Activated CD8-positive, alpha-beta memory T cell treated with anti-CD3 and anti-CD28 coated beads for 48 hours (primary cell): ENCODE measurements around the gene SH3D19.
"Not testable (repeated sequence)": the region's sequence is repeated elsewhere in the genome, so short reads cannot be mapped to it uniquely, and the experiment has no call there.

Experiments used
- DNase-seq, 3 experiments: peaks; one replicate each; pipeline ENCODE4 v3.0.0-alpha.2; 2020; ENCODE audit warnings: low read depth in 2 of 3, low spot score in 2 of 3

SH3D19 gene

DNA sequence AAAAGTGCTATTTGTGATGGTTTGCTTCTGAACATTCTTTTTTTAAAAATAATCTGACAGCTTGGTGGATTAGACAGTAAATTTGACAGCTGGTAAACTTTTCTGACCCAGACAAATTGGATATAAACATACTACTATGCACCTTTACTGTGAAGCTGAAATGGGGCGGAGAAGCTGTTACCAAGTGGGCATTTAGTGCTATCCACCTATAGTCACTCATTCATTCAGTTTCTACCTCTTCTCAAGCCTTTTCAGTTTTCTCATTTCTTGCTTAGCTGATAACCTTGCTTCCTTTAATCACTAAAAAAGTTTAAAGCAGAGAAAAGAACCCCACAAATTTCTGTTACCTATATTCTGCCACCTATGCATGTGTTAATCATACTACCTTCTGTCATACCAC, 220.8 kb downstream of the SH3D19 start:
- no peak for DNase-seq

DNA sequence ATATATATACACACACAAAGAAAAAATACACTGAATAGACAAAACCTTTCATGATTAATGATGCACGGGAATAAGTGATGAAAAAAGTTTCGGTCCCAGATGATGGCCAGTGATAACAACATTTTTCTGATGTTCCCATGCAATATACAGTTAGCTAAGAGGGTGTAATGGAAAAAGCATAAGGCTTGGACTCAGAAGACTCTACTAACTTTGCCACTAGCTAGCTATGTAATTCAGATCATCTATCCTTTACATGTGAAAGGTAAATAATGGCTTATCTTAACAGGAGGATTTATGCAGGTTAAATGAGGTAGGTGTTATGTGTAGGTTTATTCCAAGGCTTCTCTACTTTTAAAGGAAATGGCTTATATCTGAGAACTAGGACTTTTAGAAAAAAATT, 221.6 kb downstream of the SH3D19 start:
- DNase-seq, result no peak

DNA sequence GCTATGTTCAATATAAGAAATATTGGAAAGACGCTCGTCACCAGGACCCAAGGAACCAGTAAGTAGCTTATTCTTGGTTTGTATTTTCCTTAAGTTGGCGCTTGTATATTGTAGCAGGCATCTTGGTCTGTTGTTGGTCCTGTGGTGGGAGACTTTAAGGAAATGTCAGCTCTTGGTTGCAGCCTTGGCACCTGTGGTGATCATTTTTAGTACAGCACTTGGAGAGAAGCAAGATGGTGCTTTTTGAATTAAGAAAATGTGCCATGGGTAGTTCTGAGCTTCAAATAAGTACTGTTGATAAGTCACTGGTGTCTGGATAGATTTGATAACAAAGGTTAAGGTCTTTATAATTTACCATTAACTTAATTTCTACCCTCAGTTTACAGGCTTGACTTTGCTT, 224.9 kb downstream of the SH3D19 start:
- no peak for DNase-seq

DNA sequence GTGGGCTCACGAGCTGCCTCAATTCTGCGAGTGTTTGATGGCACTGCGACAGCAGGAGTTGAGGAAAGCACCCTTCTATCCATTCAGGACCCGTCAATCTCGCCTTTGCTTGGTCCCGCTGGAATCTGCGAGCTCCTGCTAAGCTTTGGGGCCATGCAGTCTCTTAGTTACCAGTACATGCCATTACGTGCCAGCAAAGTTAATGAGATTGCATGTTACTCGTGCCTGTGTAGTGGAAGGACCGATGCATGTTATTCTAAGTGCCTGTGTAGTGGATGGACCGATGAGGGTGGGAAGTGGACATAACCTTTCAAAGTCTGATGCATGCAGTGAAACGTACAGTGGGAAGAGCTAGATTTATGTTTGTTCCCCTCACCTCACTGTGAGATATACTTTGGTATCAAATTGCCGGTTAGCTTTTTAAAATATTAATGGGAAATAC, 225.4 kb downstream of the SH3D19 start:
- DNase-seq, result no peak

DNA sequence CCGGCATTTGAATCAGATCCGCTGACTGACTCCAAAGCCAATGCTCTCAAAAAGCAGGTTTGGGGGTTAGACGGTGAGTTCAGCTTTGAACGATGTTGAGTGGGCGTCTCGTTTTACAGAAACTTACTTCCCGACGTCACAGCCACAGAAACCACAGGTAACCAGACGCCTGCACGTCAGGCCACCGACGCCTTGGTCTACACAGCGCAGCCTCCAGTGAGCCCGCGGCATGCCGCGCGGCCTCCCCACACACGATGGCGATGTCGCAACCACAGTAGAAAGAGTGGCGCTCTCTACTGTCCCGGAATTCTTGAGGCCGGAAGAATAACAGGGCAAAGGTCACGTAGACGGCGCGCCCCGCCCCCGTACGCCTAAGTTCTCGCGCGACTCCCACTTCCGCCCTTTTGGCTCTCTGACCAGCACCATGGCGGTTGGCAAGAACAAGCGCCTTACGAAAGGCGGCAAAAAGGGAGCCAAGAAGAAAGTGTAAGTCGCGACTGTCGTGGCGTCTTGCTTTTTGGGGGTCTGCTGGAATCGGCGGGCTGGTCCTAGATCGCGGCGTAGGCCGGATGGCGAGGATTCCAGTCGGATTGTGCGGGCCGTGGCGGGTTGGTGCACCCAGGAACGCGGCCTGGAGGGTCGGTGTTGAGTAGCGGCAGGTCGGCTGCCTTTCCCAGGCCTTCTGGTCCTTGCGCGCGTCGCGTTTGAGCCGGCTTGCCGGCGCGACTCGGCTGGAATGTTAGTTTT, 226.0 kb downstream of the SH3D19 start, which contains the start of gene RPS3A:
Gene RPS3A, plus strand, starts transcription at position 400 of the 747 bp plus-strand sequence. Its CDS starts 25 bp downstream, at position 425.
- peak; percentile 96 to 99 (median 98) for DNase-seq

DNA sequence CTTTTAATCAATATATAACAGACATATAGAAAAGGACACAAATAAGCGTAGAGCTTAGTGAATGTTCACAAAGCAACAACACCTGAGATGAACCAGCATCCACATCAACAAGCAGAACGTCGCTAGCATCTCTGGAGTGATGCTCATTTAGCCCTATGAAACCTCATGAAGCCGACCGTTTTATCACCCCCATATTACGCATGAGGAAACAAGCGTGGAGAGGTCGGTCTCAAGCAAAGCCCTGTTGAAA, 226.5 kb downstream of the SH3D19 start:
- DNase-seq, result no peak

DNA sequence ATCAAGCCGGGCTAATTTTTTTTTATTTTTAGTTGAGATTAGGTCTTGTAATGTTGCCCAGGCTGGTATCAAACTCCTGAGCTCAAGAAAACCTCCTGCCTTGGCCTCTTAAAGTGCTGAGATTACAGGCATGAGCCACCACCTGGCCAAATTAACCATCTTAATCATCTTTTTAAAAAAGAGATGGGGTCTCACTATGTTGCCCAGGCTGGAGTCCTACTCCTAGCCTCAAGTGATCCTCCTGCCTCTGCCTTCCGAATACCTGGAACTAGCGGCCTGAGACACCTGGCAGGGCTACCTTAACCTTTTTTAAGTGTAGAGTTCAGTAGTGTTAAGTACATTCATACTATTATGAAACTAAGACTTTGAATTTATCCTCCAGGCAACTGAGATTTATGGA, 227.6 kb downstream of the SH3D19 start:
- DNase-seq, result no peak

DNA sequence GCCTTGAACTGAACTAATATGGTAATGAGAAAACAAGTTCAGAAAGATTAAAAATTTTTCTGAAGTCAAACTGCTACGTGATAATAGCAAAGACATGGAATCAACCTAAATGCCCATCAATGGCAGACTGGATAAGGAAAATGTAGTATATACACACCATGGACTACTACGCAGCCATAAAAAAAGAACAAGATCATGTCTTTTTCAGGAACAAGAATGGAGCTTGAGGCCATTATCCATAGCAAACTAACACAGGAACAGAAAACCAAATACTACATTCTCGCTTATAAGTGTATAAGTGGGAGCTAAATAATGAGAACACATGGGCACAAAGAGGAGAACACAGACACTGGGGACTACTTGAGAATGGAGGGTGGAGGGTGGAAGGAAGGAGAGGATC, 230.3 kb downstream of the SH3D19 start:
- no peak for DNase-seq

DNA sequence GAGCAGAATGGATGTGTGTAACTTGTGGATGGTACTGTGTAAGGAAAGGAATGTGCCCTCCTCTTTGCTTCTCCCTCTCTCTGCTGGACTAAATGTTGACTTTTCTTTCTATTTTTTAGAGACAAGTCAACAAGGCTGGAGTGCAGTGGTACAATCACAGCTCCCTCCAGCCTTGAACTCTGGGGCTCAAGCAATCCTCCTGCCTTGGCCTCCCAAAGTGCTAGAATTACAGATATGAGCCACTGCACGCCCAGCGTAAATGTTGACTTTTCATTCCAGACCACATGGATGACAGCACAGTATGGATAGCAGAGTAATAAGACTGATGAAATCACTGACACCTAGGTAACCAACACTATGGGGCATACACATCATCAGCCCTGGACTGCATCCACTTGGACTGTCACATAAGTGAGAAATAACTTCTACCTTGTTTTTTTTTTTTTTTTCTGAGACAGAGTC, 231.1 kb downstream of the SH3D19 start:
- DNase-seq, result no peak

DNA sequence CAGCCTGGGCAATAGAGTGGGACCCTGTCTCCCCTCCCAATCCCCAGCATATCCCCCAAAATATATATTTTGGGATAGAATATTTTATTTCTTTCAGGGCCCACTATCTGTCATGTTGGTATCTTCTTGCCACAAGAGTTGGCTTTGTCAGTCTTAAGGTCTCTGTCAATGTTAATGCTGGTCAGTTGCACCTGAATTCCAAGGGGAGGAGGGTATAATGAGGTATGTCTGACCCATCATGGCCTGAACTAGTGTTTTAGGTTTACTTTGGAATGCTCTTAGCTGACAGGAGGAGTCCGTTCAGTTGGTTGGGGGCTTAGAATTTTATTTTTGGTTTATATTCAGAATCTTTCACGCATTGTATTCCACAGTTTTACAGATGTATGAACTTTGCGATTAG, 232.2 kb downstream of the SH3D19 start:
- no peak for DNase-seq

DNA sequence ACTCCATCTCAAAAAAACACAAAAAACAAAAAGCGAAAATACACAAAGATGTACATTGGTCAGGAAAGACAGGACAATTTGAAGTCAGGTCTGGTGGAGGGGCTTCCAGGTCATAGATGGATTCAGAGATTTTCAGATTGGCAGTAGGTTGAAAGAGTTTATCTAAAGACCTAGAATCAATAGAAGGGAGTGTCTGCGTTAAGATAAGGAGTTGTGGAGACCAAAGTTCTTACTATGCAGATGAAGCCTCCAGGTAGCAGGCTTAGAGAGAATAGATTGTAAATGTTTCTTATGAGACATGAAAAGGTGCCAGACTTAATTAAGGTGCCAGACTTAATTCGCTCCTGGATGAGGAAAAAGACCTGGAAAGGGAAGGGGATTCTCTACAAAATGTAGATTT, 232.9 kb downstream of the SH3D19 start:
- DNase-seq, result no peak

DNA sequence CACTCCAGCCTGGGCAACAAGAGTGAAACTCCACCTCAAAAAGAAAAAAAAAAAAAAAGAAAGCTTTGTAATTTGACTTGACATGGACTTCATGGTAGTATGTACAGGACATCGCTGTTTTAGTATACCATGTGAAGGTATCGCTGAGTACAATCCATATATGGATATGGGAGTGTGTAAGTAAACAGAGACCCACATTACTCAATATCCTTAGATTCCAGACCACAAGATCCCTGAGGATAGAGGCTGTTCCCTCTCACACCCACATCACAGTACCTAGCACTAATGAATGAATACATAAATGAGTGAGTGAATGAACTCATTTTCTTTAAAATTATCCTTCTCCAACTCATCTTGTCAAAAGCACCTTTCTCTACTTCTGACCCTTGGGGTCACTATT, 234.4 kb downstream of the SH3D19 start:
- no peak for DNase-seq

DNA sequence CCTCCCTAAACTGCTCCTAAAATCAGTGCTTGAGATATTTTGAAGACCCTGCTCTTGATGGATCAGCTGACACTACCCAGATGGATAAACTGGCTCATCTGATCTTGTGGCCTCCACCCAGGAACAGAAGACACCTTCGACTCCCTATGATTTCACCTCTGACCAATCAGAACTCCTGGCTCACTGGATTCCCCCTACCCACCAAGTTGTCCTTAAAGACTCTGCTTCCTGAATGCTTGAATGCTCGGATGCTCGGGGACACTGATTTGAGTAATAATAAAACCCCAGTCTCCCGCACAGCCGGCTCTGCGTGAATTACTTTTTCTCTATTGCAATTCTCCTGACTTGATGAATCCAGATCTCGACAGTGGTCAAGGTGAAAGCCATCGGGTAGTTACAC, 237.9 kb downstream of the SH3D19 start:
- DNase-seq, result no peak

DNA sequence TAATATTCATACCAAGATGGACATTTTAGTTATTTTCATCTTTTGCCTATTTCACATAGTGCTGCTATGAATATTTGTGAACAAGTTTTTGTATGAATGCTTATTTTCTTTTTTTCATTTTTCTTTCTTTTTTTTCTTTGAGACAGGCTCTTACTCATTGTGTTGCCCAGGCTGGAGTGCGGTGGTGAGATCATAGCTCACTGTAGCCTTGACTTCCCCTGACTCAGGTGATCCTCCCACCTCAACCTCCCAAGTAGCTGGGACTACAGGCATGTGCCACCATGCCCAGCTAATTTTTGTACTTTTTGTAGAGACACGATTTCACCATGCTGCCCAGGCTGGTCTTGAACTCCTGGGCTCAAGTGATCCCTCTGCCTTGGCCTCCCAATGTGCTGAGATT, 247.4 kb downstream of the SH3D19 start:
- not testable (repeated sequence) for DNase-seq

DNA sequence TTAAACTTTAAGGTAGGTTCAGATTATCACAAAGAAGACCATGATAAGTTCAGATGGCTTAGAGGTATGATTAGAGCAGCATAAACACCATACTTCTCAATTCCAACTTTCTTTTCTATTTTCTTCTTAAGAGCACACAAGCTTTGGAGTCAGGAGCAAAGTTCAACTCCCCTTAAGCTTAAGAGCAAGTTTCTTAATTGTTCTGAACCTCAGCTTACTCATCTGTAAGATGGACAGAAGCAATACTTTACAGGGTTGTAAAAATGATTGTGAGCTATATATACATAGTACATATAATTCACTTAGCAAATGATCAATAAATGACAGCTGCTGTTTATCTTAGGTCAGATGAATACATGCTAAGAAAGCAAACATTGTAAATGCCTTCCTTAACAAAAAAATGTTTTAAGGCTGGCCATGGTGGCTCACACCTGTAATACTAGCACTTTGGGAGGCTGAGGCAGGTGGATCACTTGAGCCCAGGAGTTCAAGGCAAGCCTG, 250.9 kb downstream of the SH3D19 start:
- DNase-seq, result no peak
